CD4-positive, alpha-beta T cell treated with Interleukin-15 for 4 hours (primary cell): ENCODE measurements around the gene PHF14.

Experiments
- DNase-seq: peaks from one replicate; pipeline ENCODE4 v3.0.0-alpha.2; 2020; ENCODE audit warnings: low spot score

Gene PHF14

DNA sequence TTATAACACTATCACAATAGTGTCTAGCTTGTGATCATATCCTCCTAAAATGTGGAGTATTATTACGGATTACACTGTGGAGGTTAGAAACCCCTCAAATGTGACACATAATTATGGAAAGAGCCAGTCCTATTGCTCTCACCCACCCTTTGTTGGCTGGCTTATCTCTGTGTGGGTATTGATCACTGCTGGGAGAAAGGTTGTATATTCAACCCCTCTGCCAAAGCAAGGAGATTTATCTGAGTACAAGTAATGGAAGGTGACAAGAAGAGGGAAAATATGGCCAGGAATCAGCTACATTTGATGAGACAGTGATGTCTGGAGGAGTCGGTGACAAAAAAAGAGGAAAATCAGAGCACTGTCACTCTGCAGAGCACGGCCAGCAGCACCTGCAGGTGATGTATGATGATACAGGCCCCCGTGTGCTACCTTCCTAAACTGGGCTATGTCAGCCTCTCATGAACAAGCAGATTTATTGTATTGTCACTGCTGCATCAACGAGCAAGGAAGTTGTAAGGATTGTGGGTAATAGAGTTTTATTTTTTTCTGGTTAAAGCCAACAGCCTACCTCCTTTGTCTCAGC is 235.3 kb downstream of the PHF14 start:
- DNase-seq = no peak

GRCh38 chr7:11210374-11210773 is 236.7 kb downstream of the PHF14 start:
- DNase-seq = no peak

DNA sequence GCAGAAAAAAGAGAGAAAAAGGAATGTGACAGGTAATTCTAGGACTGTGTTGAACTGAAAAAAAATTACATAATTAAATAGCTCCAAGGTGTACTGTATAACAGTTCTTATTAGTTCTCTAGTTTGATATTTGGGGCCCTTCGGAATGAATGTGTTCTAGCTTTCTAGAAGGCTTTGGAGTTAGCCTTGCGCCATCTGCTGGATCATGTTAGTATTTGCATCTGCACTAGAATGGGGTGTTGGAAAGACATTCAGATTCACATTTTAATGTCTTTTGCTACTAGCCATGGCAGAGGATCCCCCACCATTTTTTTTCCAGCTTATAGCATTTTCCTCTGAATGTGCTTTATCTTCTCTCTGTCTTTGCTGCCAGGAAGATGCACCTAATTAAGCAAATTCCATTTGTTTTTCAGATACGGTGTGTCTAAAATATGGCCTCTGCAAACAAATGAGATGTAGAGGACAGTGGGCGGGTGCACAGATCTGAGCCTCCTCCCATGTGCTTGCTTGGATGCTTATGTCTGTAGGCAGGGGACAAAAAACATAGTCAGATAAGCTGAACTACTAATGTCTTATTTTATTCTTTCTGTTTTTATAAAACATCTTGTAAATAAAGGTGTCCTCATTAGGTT is 238.5 kb downstream of the PHF14 start:
- DNase-seq = peak; percentile 53

DNA sequence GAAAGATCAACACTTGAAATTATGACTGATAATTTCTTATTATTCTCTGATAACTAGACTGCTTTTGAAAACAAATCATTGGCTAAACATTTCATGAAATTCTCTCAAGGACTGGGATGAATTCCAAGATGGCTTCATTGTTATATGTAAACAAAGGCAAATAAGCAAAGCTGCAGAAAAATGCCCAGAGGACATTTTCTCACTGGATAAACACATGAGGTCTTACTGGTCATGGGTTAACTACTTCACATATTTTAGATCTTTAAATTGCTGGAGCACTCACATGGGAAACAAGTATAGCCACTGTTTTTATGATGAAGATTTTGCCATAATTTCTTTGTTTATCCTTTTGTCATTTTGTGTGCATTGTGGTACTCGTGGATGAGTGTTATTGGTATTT is 239.1 kb downstream of the PHF14 start:
- no peak for DNase-seq

- DNase-seq = no peak
These were observed 239.6 kb downstream of the PHF14 start for GRCh38 chr7:11213266-11213665.

DNA sequence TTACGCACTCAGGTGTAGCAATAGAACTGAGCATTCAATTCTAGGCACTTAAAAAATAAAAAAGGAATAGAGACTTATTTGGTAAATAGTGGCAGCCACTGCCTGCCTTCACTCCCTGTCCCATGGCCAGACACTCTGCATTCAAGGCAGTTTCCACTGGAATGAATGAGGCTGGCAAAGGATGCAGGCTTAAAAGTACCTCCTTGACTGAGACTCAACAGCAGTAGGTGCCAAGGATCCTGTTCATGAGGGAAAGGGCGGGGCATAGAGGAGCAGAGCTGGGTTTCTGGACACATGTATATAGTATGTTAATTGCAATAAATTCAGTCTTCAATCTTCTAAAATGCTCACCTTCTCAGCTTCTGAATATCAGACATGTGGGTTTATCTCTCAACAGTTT is 242.6 kb downstream of the PHF14 start:
- no peak for DNase-seq

- DNase-seq = no peak
These were observed 244.3 kb downstream of the PHF14 start for GRCh38 chr7:11217848-11218565.
